Measurements from ENCODE around the gene TMEM259.

DNA sequence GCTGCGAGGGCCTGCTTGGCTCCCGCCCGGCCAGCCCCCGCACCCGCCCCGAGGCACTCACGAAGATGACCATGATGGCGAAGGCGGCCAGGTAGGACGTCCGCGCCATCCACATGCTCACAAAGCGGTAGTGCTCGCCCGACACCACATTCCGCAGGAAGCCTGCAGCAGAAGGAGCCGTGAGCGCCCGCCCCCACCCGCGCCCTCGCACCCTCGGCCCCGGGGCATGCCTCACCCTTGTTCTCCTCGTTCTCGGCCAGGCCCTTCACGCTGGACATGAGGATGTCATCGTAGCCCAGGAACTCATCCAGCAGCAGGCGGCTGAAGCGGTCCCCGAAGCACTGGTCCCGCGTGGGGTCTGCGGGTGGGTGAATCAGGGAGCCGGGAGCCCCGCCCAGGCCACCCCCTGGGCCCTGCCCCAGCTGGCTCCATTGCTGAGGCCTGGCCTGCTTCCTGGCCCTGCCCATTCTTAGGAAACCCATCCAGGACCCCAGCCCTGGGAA lies 9.0 kb downstream of the TMEM259 start:
- no peak for TF ChIP-seq GABPA (IDR thresholded peaks at IDR 0.05; ENCODE audit: low read depth)
- TF ChIP-seq, protein P1, sequence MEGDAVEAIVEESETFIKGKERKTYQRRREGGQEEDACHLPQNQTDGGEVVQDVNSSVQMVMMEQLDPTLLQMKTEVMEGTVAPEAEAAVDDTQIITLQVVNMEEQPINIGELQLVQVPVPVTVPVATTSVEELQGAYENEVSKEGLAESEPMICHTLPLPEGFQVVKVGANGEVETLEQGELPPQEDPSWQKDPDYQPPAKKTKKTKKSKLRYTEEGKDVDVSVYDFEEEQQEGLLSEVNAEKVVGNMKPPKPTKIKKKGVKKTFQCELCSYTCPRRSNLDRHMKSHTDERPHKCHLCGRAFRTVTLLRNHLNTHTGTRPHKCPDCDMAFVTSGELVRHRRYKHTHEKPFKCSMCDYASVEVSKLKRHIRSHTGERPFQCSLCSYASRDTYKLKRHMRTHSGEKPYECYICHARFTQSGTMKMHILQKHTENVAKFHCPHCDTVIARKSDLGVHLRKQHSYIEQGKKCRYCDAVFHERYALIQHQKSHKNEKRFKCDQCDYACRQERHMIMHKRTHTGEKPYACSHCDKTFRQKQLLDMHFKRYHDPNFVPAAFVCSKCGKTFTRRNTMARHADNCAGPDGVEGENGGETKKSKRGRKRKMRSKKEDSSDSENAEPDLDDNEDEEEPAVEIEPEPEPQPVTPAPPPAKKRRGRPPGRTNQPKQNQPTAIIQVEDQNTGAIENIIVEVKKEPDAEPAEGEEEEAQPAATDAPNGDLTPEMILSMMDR (IDR thresholded peaks at IDR 0.05; ENCODE audit: insufficient read depth, low read length) = no peak
- TF ChIP-seq, protein P2, sequence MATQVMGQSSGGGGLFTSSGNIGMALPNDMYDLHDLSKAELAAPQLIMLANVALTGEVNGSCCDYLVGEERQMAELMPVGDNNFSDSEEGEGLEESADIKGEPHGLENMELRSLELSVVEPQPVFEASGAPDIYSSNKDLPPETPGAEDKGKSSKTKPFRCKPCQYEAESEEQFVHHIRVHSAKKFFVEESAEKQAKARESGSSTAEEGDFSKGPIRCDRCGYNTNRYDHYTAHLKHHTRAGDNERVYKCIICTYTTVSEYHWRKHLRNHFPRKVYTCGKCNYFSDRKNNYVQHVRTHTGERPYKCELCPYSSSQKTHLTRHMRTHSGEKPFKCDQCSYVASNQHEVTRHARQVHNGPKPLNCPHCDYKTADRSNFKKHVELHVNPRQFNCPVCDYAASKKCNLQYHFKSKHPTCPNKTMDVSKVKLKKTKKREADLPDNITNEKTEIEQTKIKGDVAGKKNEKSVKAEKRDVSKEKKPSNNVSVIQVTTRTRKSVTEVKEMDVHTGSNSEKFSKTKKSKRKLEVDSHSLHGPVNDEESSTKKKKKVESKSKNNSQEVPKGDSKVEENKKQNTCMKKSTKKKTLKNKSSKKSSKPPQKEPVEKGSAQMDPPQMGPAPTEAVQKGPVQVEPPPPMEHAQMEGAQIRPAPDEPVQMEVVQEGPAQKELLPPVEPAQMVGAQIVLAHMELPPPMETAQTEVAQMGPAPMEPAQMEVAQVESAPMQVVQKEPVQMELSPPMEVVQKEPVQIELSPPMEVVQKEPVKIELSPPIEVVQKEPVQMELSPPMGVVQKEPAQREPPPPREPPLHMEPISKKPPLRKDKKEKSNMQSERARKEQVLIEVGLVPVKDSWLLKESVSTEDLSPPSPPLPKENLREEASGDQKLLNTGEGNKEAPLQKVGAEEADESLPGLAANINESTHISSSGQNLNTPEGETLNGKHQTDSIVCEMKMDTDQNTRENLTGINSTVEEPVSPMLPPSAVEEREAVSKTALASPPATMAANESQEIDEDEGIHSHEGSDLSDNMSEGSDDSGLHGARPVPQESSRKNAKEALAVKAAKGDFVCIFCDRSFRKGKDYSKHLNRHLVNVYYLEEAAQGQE (IDR thresholded peaks at IDR 0.05; ENCODE audit: insufficient replicate concordance, low read depth) = no peak
- no peak for TF ChIP-seq POLR2AphosphoS5 (IDR thresholded peaks at IDR 0.05; ENCODE audit: low read depth)
